Measurements from ENCODE around the gene FADS2. TPM values are rescaled to one million over a fixed set of nuclear protein-coding genes. Genes with fewer than 3 reads are reported as not detected.

The FADS2 gene
- total RNA-seq, 1 experiment from 2014 or later = 423 TPM

DNA sequence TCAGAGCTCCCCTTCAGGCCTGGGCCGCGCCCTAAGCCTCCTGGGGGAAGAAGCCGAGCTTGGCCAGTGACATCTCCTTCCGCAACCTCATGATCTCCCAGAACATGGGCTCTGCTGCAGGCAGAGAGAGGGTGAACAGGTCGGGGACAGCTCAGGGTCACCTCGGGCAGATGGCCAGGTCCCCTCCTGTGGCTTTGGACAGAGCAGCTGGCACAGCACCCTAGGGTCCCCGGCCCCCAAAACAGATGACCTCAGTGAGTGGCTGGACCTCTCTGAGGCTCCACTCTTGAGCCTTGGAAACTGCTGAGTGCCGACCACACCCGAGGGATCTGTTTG lies 70.1 kb downstream of the FADS2 start:
- H3K27ac Mint-ChIP-seq = no peak overlapping the region
- DNase-seq (ENCODE audit: low spot score) (no peak), ATAC-seq (no peak)
- H3K9me3 Mint-ChIP-seq = no peaks in the 10 kb centered on the region
- TF ChIP-seq, protein P1, sequence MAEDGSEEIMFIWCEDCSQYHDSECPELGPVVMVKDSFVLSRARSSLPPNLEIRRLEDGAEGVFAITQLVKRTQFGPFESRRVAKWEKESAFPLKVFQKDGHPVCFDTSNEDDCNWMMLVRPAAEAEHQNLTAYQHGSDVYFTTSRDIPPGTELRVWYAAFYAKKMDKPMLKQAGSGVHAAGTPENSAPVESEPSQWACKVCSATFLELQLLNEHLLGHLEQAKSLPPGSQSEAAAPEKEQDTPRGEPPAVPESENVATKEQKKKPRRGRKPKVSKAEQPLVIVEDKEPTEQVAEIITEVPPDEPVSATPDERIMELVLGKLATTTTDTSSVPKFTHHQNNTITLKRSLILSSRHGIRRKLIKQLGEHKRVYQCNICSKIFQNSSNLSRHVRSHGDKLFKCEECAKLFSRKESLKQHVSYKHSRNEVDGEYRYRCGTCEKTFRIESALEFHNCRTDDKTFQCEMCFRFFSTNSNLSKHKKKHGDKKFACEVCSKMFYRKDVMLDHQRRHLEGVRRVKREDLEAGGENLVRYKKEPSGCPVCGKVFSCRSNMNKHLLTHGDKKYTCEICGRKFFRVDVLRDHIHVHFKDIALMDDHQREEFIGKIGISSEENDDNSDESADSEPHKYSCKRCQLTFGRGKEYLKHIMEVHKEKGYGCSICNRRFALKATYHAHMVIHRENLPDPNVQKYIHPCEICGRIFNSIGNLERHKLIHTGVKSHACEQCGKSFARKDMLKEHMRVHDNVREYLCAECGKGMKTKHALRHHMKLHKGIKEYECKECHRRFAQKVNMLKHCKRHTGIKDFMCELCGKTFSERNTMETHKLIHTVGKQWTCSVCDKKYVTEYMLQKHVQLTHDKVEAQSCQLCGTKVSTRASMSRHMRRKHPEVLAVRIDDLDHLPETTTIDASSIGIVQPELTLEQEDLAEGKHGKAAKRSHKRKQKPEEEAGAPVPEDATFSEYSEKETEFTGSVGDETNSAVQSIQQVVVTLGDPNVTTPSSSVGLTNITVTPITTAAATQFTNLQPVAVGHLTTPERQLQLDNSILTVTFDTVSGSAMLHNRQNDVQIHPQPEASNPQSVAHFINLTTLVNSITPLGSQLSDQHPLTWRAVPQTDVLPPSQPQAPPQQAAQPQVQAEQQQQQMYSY (CRISPR knock-in tag; IDR thresholded peaks at IDR 0.05) = no peak
- TF ChIP-seq, protein P2, sequence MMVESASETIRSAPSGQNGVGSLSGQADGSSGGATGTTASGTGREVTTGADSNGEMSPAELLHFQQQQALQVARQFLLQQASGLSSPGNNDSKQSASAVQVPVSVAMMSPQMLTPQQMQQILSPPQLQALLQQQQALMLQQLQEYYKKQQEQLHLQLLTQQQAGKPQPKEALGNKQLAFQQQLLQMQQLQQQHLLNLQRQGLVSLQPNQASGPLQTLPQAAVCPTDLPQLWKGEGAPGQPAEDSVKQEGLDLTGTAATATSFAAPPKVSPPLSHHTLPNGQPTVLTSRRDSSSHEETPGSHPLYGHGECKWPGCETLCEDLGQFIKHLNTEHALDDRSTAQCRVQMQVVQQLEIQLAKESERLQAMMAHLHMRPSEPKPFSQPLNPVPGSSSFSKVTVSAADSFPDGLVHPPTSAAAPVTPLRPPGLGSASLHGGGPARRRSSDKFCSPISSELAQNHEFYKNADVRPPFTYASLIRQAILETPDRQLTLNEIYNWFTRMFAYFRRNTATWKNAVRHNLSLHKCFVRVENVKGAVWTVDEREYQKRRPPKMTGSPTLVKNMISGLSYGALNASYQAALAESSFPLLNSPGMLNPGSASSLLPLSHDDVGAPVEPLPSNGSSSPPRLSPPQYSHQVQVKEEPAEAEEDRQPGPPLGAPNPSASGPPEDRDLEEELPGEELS (CRISPR knock-in tag; IDR thresholded peaks at IDR 0.05) = no peak
- TF ChIP-seq, protein P3, sequence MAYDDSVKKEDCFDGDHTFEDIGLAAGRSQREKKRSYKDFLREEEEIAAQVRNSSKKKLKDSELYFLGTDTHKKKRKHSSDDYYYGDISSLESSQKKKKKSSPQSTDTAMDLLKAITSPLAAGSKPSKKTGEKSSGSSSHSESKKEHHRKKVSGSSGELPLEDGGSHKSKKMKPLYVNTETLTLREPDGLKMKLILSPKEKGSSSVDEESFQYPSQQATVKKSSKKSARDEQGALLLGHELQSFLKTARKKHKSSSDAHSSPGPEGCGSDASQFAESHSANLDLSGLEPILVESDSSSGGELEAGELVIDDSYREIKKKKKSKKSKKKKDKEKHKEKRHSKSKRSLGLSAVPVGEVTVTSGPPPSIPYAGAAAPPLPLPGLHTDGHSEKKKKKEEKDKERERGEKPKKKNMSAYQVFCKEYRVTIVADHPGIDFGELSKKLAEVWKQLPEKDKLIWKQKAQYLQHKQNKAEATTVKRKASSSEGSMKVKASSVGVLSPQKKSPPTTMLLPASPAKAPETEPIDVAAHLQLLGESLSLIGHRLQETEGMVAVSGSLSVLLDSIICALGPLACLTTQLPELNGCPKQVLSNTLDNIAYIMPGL (CRISPR knock-in tag; IDR thresholded peaks at IDR 0.05) = no peak
- no peak for TF ChIP-seq FOXJ3 (CRISPR knock-in tag; IDR thresholded peaks at IDR 0.05; ENCODE audit: borderline replicate concordance)
- H3K36me3 Mint-ChIP-seq = no peaks in the 10 kb centered on the region
- ChIA-PET POLR2A (interaction anchor here (3.1 to 4.1 kb wide), 2 partner anchors 49 to 52 kb away, joined by 15 to 26 read pairs; partner anchors contain the start of gene BEST1), CTCF (interaction anchor here (0.7 to 10.9 kb wide), 45 partner anchors 8 to 849 kb away, joined by 3 to 685 read pairs (median 10); partner anchors contain the start of genes BEST1, FADS1, FADS2 and FADS3)
- H3K4me3 Mint-ChIP-seq = no peak overlapping the region
- no peaks in the 10 kb centered on the region for H3K27me3 Mint-ChIP-seq (ENCODE audit: low read depth)
- H3K4me1 Mint-ChIP-seq = peaks cover 15% of the 10 kb centered on the region

DNA sequence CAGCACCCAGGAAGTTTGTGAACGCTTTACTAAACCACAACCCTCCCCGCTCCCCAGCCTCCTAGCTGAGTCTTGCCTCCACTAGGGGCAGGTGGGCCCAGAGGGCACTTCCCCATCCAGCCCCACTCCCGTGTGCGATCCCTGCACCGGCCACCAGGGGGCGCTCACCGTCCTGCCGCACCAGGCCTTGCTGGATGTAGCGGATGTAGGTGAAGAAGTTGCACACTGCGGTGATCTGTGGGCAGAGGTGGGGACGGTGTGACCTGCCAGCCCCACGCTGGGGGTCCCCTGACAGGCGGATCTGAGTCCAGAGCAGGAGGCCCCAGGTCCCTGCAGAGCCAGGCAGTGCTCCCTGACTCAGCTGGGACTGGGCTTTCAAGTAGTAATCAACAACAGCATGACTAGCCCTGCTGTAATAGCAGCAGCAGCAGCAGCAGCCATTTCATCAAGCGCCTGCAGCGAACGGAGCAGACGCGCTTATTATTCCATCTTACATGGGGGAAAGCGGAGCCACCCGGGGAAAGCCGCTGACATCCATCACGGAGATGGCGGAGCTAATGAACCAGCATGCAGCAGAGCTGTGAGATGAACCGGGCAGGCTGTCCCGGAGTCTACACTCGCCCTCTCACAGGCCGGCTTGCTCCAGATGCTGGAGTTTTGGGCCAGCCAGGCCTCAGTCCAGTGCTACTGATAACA lies 71.2 kb downstream of the FADS2 start:
- Mint-ChIP-seq H3K27me3 (ENCODE audit: low read depth) (no peaks in the 10 kb centered on the region), H3K4me1 (peaks cover 20% of the 10 kb centered on the region), H3K27ac (no peak overlapping the region), H3K9me3 (no peaks in the 10 kb centered on the region), H3K4me3 (no peak overlapping the region), H3K36me3 (no peaks in the 10 kb centered on the region)
- CTCF ChIA-PET = interaction anchor here (0.5 to 10.9 kb wide), 80 partner anchors 9 to 829 kb away, joined by 3 to 685 read pairs (median 5); partner anchors contain the start of genes BEST1, FADS1, FADS2 and FADS3
- POLR2A ChIA-PET = interaction anchor here (0.6 to 4.1 kb wide), 3 partner anchors 48 to 56 kb away, joined by 4 to 26 read pairs (median 15); partner anchors contain the start of gene BEST1
- peak; percentile 98 for DNase-seq (ENCODE audit: low spot score)
- ATAC-seq = peak; percentile 80
- TF ChIP-seq, protein P4, sequence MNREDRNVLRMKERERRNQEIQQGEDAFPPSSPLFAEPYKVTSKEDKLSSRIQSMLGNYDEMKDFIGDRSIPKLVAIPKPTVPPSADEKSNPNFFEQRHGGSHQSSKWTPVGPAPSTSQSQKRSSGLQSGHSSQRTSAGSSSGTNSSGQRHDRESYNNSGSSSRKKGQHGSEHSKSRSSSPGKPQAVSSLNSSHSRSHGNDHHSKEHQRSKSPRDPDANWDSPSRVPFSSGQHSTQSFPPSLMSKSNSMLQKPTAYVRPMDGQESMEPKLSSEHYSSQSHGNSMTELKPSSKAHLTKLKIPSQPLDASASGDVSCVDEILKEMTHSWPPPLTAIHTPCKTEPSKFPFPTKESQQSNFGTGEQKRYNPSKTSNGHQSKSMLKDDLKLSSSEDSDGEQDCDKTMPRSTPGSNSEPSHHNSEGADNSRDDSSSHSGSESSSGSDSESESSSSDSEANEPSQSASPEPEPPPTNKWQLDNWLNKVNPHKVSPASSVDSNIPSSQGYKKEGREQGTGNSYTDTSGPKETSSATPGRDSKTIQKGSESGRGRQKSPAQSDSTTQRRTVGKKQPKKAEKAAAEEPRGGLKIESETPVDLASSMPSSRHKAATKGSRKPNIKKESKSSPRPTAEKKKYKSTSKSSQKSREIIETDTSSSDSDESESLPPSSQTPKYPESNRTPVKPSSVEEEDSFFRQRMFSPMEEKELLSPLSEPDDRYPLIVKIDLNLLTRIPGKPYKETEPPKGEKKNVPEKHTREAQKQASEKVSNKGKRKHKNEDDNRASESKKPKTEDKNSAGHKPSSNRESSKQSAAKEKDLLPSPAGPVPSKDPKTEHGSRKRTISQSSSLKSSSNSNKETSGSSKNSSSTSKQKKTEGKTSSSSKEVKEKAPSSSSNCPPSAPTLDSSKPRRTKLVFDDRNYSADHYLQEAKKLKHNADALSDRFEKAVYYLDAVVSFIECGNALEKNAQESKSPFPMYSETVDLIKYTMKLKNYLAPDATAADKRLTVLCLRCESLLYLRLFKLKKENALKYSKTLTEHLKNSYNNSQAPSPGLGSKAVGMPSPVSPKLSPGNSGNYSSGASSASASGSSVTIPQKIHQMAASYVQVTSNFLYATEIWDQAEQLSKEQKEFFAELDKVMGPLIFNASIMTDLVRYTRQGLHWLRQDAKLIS (CRISPR knock-in tag; IDR thresholded peaks at IDR 0.05; ENCODE audit: borderline replicate concordance) = no peak
- TF ChIP-seq FOXP1 (CRISPR knock-in tag; IDR thresholded peaks at IDR 0.05; ENCODE audit: borderline replicate concordance) = no peak
- TF ChIP-seq, protein P5, sequence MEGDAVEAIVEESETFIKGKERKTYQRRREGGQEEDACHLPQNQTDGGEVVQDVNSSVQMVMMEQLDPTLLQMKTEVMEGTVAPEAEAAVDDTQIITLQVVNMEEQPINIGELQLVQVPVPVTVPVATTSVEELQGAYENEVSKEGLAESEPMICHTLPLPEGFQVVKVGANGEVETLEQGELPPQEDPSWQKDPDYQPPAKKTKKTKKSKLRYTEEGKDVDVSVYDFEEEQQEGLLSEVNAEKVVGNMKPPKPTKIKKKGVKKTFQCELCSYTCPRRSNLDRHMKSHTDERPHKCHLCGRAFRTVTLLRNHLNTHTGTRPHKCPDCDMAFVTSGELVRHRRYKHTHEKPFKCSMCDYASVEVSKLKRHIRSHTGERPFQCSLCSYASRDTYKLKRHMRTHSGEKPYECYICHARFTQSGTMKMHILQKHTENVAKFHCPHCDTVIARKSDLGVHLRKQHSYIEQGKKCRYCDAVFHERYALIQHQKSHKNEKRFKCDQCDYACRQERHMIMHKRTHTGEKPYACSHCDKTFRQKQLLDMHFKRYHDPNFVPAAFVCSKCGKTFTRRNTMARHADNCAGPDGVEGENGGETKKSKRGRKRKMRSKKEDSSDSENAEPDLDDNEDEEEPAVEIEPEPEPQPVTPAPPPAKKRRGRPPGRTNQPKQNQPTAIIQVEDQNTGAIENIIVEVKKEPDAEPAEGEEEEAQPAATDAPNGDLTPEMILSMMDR (IDR thresholded peaks at IDR 0.05) = peak; percentile 100
- TF ChIP-seq, protein P3 (CRISPR knock-in tag; IDR thresholded peaks at IDR 0.05) = peak; percentile 32; the same call in 1 of the 2 replicates
- no peak for TF ChIP-seq CREM (CRISPR knock-in tag; IDR thresholded peaks at IDR 0.05)
- TF ChIP-seq, protein P6, sequence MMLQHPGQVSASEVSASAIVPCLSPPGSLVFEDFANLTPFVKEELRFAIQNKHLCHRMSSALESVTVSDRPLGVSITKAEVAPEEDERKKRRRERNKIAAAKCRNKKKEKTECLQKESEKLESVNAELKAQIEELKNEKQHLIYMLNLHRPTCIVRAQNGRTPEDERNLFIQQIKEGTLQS (CRISPR knock-in tag; conservative IDR thresholded peaks at IDR 0.05) = no peak
- no peak for TF ChIP-seq TEAD1 (CRISPR knock-in tag; IDR thresholded peaks at IDR 0.05)
- TF ChIP-seq MAX (CRISPR knock-in tag; IDR thresholded peaks at IDR 0.05) = no peak
- TF ChIP-seq, protein P7, sequence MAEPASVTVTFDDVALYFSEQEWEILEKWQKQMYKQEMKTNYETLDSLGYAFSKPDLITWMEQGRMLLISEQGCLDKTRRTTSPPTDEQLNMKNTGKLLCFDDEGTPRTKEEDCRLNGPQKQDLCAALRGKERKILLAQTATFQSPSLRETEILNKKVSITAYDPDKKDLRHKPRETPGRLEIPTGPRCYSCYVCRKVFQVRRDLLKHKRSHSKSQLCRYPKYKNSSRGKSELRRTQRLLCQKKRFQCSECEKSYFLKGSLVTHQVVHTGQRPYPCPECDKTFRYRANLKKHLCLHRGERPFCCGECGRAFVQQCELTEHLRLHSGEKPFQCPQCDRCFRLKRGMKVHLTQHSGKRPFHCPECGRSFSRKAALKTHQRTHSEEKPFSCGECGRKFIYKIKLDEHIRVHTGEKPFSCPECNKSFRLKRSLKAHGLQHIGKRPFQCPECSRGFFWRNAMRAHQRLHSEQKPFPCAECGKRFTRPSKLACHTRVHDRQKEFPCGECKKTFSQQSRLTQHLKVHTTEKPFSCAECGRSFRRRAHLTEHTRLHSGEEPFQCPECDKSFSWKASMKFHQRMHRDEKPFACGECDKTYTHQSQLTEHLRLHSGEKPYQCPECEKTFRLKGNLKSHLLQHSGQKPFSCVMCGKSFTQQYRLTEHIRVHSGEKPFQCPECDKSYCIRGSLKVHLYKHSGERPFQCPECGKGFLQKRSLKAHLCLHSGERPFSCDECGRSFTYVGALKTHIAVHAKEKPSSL (CRISPR knock-in tag; conservative IDR thresholded peaks at IDR 0.05) = no peak
- TF ChIP-seq ZNF423 (CRISPR knock-in tag; IDR thresholded peaks at IDR 0.05) = no peak

Data from WTC11 (cell line).